Spleen (tissue), 11 donors: Measurements from ENCODE around the gene CDON. TPM values are rescaled to one million over a fixed set of nuclear protein-coding genes. Genes with fewer than 3 reads are reported as not detected.

Source experiments
- DNase-seq: peaks from one replicate; pipeline ENCODE4 v3.0.0-alpha.2; 2020
- H3K27ac ChIP-seq, 8 donors: fragments of 200-600 bp; sonication (generic) in 7 of 8; 1 replicate in 4 of 8; 2 replicates in 4 of 8; pipeline versions ENCODE4 v1.5.0 to v1.8.0; 2016 to 2021; ENCODE audit warnings: inconsistent platforms in 4 of 8, mild to moderate bottlenecking in 4 of 8, moderate library complexity in 1 of 8
- H3K27me3 ChIP-seq, 7 donors: fragments of 200-600 bp; sonication (generic) in 6 of 7; replicated peaks in 1 of 7; 1 replicate in 4 of 7; 2 replicates in 3 of 7; pipeline versions ENCODE4 v1.5.0 to v1.8.0; 2016 to 2021; ENCODE audit warnings: inconsistent platforms in 3 of 7, mild to moderate bottlenecking in 1 of 7
- H3K36me3 ChIP-seq, 6 donors: fragments of 200-600 bp; sonication (generic) in 5 of 6; 1 replicate in 4 of 6; 2 replicates in 2 of 6; pipeline versions ENCODE4 v1.5.0 to v1.8.0; 2016 to 2021; ENCODE audit warnings: inconsistent platforms in 2 of 6
- H3K4me1 ChIP-seq, 6 donors: fragments of 200-600 bp; sonication (generic) in 5 of 6; 1 replicate in 3 of 6; 2 replicates in 3 of 6; pipeline versions ENCODE4 v1.5.0 to v1.8.0; 2016 to 2021; ENCODE audit warnings: inconsistent platforms in 3 of 6
- H3K4me3 ChIP-seq, 8 donors: fragments of 200-600 bp; sonication (generic) in 7 of 8; 1 replicate in 4 of 8; 2 replicates in 4 of 8; pipeline versions ENCODE4 v1.5.0 to v1.8.0; 2016 to 2021; ENCODE audit warnings: inconsistent platforms in 4 of 8, mild to moderate bottlenecking in 4 of 8, moderate library complexity in 2 of 8
- H3K9me3 ChIP-seq, 8 donors: fragments of 200-600 bp; sonication (generic) in 7 of 8; 1 replicate in 4 of 8; 2 replicates in 4 of 8; pipeline versions ENCODE4 v1.5.0 to v1.8.0; 2016 to 2021; ENCODE audit warnings: inconsistent platforms in 4 of 8
- CTCF ChIP-seq, 11 experiments: fragments of 200-600 bp in 7 of 11; fragments of 450-650 bp in 4 of 11; sonication (generic) in 4 of 11; IDR thresholded peaks in 8 of 11; conservative IDR thresholded peaks in 3 of 11; 1 replicate in 7 of 11; 2 replicates in 4 of 11; pipeline versions ENCODE4 v1.4.0 to v1.8.0; 2016 to 2021; ENCODE audit warnings: antibody characterized with exemption in 11 of 11, inconsistent platforms in 4 of 11, mild to moderate bottlenecking in 1 of 11
- POLR2A ChIP-seq, 3 donors: fragments of 450-650 bp; IDR thresholded peaks; one replicate each; pipeline ENCODE4 v1.5.1; 2017; ENCODE audit warnings: antibody characterized with exemption in 3 of 3, mild to moderate bottlenecking in 1 of 3
- POLR2AphosphoS5 ChIP-seq, 3 donors: sonication (generic); formaldehyde crosslinking; IDR thresholded peaks; one replicate each; pipeline ENCODE4 v1.5.1; 2017; ENCODE audit warnings: antibody characterized with exemption in 3 of 3
- WGBS, 5 donors: extraction: QIAGEN DNeasy Blood & Tissue Kit in 3 of 5; methylation state at CpG; one replicate each; pipeline versions ENCODE4 v1.1.5 to v1.1.7; 2013 to 2018; 5-methylcytosine and 5-hydroxymethylcytosine counted together
- intact Hi-C: fragments of 100-400 bp; cut with DNase I; formaldehyde crosslinking; loops from one replicate; pipeline ENCODE4 v1.15.0; 2023; ENCODE audit warnings: low total_unique reads
- polyA plus RNA-seq, 3 donors: library from polyadenylated mRNA; stranded (reverse); fragments of 200-250 nt; gene quantifications; one replicate each; pipeline ENCODE4 v1.2.1, GENCODE V29; 2013
- total RNA-seq, 7 donors: library from RNA; depleted of rRNA in 3 of 7; stranded (reverse); fragments of >200 nt in 3 of 7; fragmentation: NEBNext Ultra II Directional in 4 of 7; extraction: Animal tissue kit (Norgen Biotek cat#: 25700) in 4 of 7; gene quantifications; one replicate each; pipeline versions ENCODE4 v1.1.0 to v1.2.1, GENCODE V29; 2016 to 2021
- donor health status: healthy with polysubstance abuse.
- donor health status: DM: no; HTN: no; CAD: no; lungs with moderate emphysema.
- donor health status: DM: no; HTN: no; CAD: no.
- donor health status: Bipolar disorder and iron deficiency.
- donor health status: healthy.
- donor health status: DM: no; HTN: no; CAD: no.
- donor health status: DM: yes; HTN: yes; CAD: no.

Gene CDON
- total and polyA plus RNA-seq, 10 donors = 0.30 to 5.3 (median 2.3) TPM

- intact Hi-C loops = no loop called here
- TF ChIP-seq POLR2AphosphoS5 (IDR thresholded peaks at IDR 0.05) (no peak), POLR2A (IDR thresholded peaks at IDR 0.05) (no peak), CTCF (IDR thresholded peaks at IDR 0.05 in 8 of 11, conservative IDR thresholded peaks at IDR 0.05 in 3 of 11) (no peak)
- H3K9me3 ChIP-seq = no peaks in the 10 kb centered on the region
- H3K4me3 ChIP-seq = peak overlapping the region; percentile 62 to 91 (median 70)
- H3K36me3 ChIP-seq = no peaks in the 10 kb centered on the region
- WGBS, 5 donors = 2 to 6% (median 2%) methylated on average over 13 to 57 of the region's 57 CpGs
- peak; percentile 86 for DNase-seq
- peaks cover 0 to 64% (median 11%) of the 10 kb centered on the region in 7 donors for H3K27me3 ChIP-seq
- peaks cover 5 to 23% (median 14%) of the 10 kb centered on the region in 6 donors for H3K4me1 ChIP-seq
- H3K27ac ChIP-seq = peak overlapping the region in 5 of 8 donors; percentile 25 to 81 (median 72)
Measured at GRCh38 chr11:126061707-126062678, 673 bp downstream of the CDON start.

GRCh38 chr11:126060757-126061171 lies 1.9 kb downstream of the CDON start:
- peaks cover 5 to 23% (median 14%) of the 10 kb centered on the region in 6 donors for H3K4me1 ChIP-seq
- no peaks in the 10 kb centered on the region for H3K36me3 ChIP-seq
- no peak overlapping the region for H3K27ac ChIP-seq
- peaks cover 0 to 76% (median 11%) of the 10 kb centered on the region in 7 donors for H3K27me3 ChIP-seq
- H3K4me3 ChIP-seq = no peak overlapping the region
- no peak for TF ChIP-seq POLR2AphosphoS5 (IDR thresholded peaks at IDR 0.05)
- no peak for TF ChIP-seq POLR2A (IDR thresholded peaks at IDR 0.05)
- TF ChIP-seq CTCF (IDR thresholded peaks at IDR 0.05 in 8 of 11, conservative IDR thresholded peaks at IDR 0.05 in 3 of 11) = no peak
- DNase-seq = no peak
- WGBS, 5 donors = 58 to 72% (median 61%) methylated on average over 2 of the region's 2 CpGs
- intact Hi-C loops = no loop called here
- H3K9me3 ChIP-seq = no peaks in the 10 kb centered on the region

GRCh38 chr11:126059238-126059781 lies 3.4 kb downstream of the CDON start:
- no peak for DNase-seq
- H3K4me1 ChIP-seq = peaks cover 5 to 23% (median 14%) of the 10 kb centered on the region in 6 donors
- peaks cover 0 to 80% (median 11%) of the 10 kb centered on the region in 7 donors for H3K27me3 ChIP-seq
- no peaks in the 10 kb centered on the region for H3K9me3 ChIP-seq
- H3K4me3 ChIP-seq = no peak overlapping the region
- intact Hi-C loops = no loop called here
- H3K27ac ChIP-seq = no peak overlapping the region
- H3K36me3 ChIP-seq = no peaks in the 10 kb centered on the region
- no peak for TF ChIP-seq POLR2A (IDR thresholded peaks at IDR 0.05)
- no peak for TF ChIP-seq POLR2AphosphoS5 (IDR thresholded peaks at IDR 0.05)
- TF ChIP-seq CTCF (IDR thresholded peaks at IDR 0.05 in 8 of 11, conservative IDR thresholded peaks at IDR 0.05 in 3 of 11) = no peak
- 49 to 68% (median 54%) methylated on average over 10 of the region's 10 CpGs for WGBS, 5 donors
